ENCODE data around the gene NRG3.

The NRG3 gene

DNA sequence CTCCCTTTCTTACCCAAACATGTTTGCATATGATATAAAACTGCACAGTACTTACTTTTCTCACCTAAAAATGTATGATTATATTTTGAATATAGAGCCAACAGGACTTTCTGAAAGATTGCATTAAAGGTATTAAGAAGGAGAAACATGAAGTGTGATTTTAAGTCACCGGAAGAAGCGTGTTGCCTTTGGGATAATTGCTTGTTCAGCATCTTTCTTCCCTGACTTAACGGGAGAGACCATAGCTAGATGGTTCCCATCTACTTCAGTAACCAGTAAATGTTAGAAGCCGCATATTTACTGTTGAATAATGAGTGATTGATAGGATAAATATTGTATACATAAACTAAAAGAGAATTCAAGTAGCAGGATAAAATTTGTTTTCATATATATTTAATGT, 197.1 kb downstream of the NRG3 start:
- Histone ChIP-seq H3K27me3 (ENCODE audit: control insufficient read depth, low read length) (no peaks in the 10 kb centered on the region), H3K27ac (ENCODE audit: low read depth, low read length) (no peak overlapping the region)
- TF ChIP-seq, protein P1, sequence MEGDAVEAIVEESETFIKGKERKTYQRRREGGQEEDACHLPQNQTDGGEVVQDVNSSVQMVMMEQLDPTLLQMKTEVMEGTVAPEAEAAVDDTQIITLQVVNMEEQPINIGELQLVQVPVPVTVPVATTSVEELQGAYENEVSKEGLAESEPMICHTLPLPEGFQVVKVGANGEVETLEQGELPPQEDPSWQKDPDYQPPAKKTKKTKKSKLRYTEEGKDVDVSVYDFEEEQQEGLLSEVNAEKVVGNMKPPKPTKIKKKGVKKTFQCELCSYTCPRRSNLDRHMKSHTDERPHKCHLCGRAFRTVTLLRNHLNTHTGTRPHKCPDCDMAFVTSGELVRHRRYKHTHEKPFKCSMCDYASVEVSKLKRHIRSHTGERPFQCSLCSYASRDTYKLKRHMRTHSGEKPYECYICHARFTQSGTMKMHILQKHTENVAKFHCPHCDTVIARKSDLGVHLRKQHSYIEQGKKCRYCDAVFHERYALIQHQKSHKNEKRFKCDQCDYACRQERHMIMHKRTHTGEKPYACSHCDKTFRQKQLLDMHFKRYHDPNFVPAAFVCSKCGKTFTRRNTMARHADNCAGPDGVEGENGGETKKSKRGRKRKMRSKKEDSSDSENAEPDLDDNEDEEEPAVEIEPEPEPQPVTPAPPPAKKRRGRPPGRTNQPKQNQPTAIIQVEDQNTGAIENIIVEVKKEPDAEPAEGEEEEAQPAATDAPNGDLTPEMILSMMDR (IDR thresholded peaks at IDR 0.05; ENCODE audit: low read depth, low read length, poor library complexity, severe bottlenecking): no peak
- TF ChIP-seq EZH2phosphoT487 (IDR thresholded peaks at IDR 0.05; ENCODE audit: borderline replicate concordance, low read length): no peak

GRCh38 chr10:82075605-82076004, 200.6 kb downstream of the NRG3 start:
- no peaks in the 10 kb centered on the region for H3K9me3 ChIP-seq (ENCODE audit: control insufficient read depth, insufficient read depth, low read length)
- H3K27ac ChIP-seq (ENCODE audit: low read depth, low read length): no peak overlapping the region
- H3K36me3 ChIP-seq (ENCODE audit: control insufficient read depth, low read length): no peaks in the 10 kb centered on the region
- no peaks in the 10 kb centered on the region for H3K27me3 ChIP-seq (ENCODE audit: control insufficient read depth, low read length)
- no peaks in the 10 kb centered on the region for H4K20me1 ChIP-seq (ENCODE audit: control insufficient read depth, insufficient read depth, low read depth, low read length)
- H3K9me2 ChIP-seq (replicated peaks; ENCODE audit: control insufficient read depth, low read length): no peaks in the 10 kb centered on the region
- H3K79me2 ChIP-seq (ENCODE audit: control insufficient read depth, low read length): no peaks in the 10 kb centered on the region
- H3F3A ChIP-seq (ENCODE audit: control insufficient read depth, insufficient read depth): no peaks in the 10 kb centered on the region
- H3K4me2 ChIP-seq (ENCODE audit: low read length): no peak overlapping the region
- no peak for TF ChIP-seq EZH2phosphoT487 (IDR thresholded peaks at IDR 0.05; ENCODE audit: borderline replicate concordance, low read length)
- TF ChIP-seq, protein P1 (IDR thresholded peaks at IDR 0.05; ENCODE audit: low read depth, low read length, poor library complexity, severe bottlenecking): no peak
- no peaks in the 10 kb centered on the region for H3K4me1 ChIP-seq (ENCODE audit: control insufficient read depth, low read length)
- no peak overlapping the region for H3K4me3 ChIP-seq (ENCODE audit: low read length)

More for the DNA sequence above, 197.1 kb downstream of the NRG3 start:
- H3K4me1 ChIP-seq (ENCODE audit: control insufficient read depth, low read length): no peaks in the 10 kb centered on the region
- H3K9me3 ChIP-seq (ENCODE audit: control insufficient read depth, insufficient read depth, low read length): no peaks in the 10 kb centered on the region
- no peaks in the 10 kb centered on the region for H3K36me3 ChIP-seq (ENCODE audit: control insufficient read depth, low read length)
- H3K4me2 ChIP-seq (ENCODE audit: low read length): no peak overlapping the region
- H3K9me2 ChIP-seq (replicated peaks; ENCODE audit: control insufficient read depth, low read length): no peaks in the 10 kb centered on the region
- no peaks in the 10 kb centered on the region for H4K20me1 ChIP-seq (ENCODE audit: control insufficient read depth, insufficient read depth, low read depth, low read length)
- H3K79me2 ChIP-seq (ENCODE audit: control insufficient read depth, low read length): no peaks in the 10 kb centered on the region
- H3F3A ChIP-seq (ENCODE audit: control insufficient read depth, insufficient read depth): no peaks in the 10 kb centered on the region
- no peak overlapping the region for H3K4me3 ChIP-seq (ENCODE audit: low read length)

- Histone ChIP-seq H3K79me2 (ENCODE audit: control insufficient read depth, low read length) (no peaks in the 10 kb centered on the region), H3K4me3 (ENCODE audit: low read length) (no peak overlapping the region), H4K20me1 (ENCODE audit: control insufficient read depth, insufficient read depth, low read depth, low read length) (no peaks in the 10 kb centered on the region), H3K9me3 (ENCODE audit: control insufficient read depth, insufficient read depth, low read length) (no peaks in the 10 kb centered on the region), H3K4me2 (ENCODE audit: low read length) (no peak overlapping the region), H3K27ac (ENCODE audit: low read depth, low read length) (no peak overlapping the region), H3F3A (ENCODE audit: control insufficient read depth, insufficient read depth) (no peaks in the 10 kb centered on the region), H3K9me2 (replicated peaks; ENCODE audit: control insufficient read depth, low read length) (no peaks in the 10 kb centered on the region), H3K27me3 (ENCODE audit: control insufficient read depth, low read length) (no peaks in the 10 kb centered on the region), H3K4me1 (ENCODE audit: control insufficient read depth, low read length) (no peaks in the 10 kb centered on the region), H3K36me3 (ENCODE audit: control insufficient read depth, low read length) (no peaks in the 10 kb centered on the region)
- no peak for TF ChIP-seq EZH2phosphoT487 (IDR thresholded peaks at IDR 0.05; ENCODE audit: borderline replicate concordance, low read length)
- TF ChIP-seq, protein P1 (IDR thresholded peaks at IDR 0.05; ENCODE audit: low read depth, low read length, poor library complexity, severe bottlenecking): no peak
Observed at GRCh38 chr10:82084496-82084895, 209.5 kb downstream of the NRG3 start.

GRCh38 chr10:82084904-82085303, 209.9 kb downstream of the NRG3 start:
- no peaks in the 10 kb centered on the region for H3F3A ChIP-seq (ENCODE audit: control insufficient read depth, insufficient read depth)
- no peak overlapping the region for H3K4me2 ChIP-seq (ENCODE audit: low read length)
- H4K20me1 ChIP-seq (ENCODE audit: control insufficient read depth, insufficient read depth, low read depth, low read length): no peaks in the 10 kb centered on the region
- no peak overlapping the region for H3K4me3 ChIP-seq (ENCODE audit: low read length)
- no peaks in the 10 kb centered on the region for H3K36me3 ChIP-seq (ENCODE audit: control insufficient read depth, low read length)
- H3K9me3 ChIP-seq (ENCODE audit: control insufficient read depth, insufficient read depth, low read length): no peaks in the 10 kb centered on the region
- no peaks in the 10 kb centered on the region for H3K27me3 ChIP-seq (ENCODE audit: control insufficient read depth, low read length)
- H3K79me2 ChIP-seq (ENCODE audit: control insufficient read depth, low read length): no peaks in the 10 kb centered on the region
- H3K9me2 ChIP-seq (replicated peaks; ENCODE audit: control insufficient read depth, low read length): no peaks in the 10 kb centered on the region
- no peak for TF ChIP-seq EZH2phosphoT487 (IDR thresholded peaks at IDR 0.05; ENCODE audit: borderline replicate concordance, low read length)
- TF ChIP-seq, protein P1 (IDR thresholded peaks at IDR 0.05; ENCODE audit: low read depth, low read length, poor library complexity, severe bottlenecking): no peak
- H3K4me1 ChIP-seq (ENCODE audit: control insufficient read depth, low read length): no peaks in the 10 kb centered on the region
- H3K27ac ChIP-seq (ENCODE audit: low read depth, low read length): no peak overlapping the region

All from DOHH2 (cell line).